Activated CD4-positive, alpha-beta T cell treated with anti-CD3 and anti-CD28 coated beads for 4 hours (primary cell): ENCODE results near the gene ABTB1.
A peak's percentile ranks its signal among the peaks of the same experiment; 100 is the strongest.
"Not testable (repeated sequence)": the region's sequence is repeated elsewhere in the genome, so short reads cannot be mapped to it uniquely, and the experiment has no call there.

Experiments
- DNase-seq, 2 donors: peaks; one replicate each; pipeline ENCODE4 v3.0.0-alpha.2; 2020

Gene ABTB1

DNA sequence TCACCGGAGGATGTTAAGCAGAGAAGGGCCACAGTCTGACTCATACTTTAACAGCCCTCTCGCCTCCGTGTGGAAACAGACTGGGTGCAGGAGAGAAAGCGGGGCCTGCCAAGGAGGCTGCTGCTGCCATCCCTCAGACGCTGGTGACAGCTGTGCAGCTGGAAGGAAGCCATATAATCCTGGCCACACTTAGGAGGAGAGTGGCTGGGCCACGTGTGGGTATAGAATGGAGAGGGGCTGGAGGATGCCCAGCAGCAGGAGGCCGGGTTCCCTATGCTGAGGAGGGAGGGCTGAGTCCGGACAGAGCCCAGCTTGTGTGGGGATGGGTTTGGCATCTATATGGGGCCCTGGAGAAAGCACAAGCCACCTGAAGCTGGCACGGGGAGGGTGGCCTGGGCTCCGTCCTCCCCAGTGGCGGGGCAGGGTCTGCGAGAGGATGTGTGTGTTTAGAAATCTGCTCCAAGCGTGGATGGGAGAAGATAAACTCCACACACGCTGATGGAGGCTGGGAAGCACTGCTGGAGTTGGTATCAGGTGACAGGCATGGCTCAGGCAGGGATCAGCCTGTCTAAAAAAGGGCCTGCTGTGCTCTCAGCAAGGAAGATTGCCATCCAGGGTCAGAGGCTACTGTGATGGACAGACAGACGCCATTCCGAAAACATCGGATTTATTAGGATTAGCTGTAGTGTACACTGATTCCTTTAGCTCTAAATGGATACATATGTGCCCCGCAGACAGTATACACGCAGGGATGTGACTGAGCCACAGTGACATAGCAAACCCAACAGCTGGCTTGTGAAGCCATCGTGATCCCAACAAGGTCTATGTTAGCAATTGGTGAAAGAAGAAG lies 15.9 kb downstream of the ABTB1 start:
- DNase-seq: no peak

DNA sequence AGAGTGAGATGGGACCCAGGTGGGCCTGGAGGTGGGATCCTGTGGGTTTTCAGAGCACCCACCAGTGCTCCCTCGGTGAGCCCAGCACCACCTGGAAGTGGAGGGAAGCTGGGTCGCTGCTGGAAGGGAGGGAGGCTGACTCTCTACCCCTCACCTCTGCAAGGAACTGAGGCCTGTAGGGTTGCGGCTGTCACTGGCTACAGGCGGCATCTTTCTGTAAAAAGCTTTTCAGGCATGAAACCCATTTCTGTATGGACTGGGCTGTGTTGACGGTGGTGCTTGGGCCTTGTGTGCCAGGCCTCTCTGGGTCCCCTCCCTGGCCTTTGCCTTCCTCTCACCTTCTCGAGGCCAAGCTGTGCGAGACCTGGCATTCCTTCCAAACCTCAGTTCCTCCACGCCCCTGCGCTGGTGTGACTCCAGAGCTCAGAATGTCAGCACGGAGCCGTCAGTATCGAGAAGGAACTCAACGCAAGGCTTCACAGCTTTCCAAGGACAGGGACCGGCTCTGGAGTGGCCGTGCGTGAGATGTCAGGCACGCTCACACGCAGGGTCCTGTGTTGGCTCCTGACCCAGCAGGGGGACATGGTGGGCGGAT lies 16.6 kb downstream of the ABTB1 start:
- DNase-seq: no peak

DNA sequence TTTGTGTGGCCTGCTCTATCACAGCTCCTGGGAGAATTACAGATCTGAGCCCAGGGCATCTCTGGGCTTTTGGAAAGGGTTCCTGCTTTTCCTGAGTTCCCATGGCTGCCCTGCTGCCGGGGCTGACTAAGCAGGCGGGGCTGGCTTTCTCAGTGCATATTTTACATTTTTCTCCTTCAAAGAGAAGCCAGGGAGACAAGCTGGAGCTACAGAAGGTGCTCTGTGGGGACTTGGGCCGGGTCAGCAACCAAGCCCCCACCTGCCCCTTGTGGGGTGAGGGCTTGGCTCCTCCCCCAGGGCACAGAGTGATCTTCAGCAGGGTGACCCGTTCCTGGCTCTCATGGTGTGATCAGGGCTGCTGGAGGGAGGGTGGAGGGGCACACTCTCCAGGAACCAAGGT lies 17.4 kb downstream of the ABTB1 start:
- DNase-seq: no peak

DNA sequence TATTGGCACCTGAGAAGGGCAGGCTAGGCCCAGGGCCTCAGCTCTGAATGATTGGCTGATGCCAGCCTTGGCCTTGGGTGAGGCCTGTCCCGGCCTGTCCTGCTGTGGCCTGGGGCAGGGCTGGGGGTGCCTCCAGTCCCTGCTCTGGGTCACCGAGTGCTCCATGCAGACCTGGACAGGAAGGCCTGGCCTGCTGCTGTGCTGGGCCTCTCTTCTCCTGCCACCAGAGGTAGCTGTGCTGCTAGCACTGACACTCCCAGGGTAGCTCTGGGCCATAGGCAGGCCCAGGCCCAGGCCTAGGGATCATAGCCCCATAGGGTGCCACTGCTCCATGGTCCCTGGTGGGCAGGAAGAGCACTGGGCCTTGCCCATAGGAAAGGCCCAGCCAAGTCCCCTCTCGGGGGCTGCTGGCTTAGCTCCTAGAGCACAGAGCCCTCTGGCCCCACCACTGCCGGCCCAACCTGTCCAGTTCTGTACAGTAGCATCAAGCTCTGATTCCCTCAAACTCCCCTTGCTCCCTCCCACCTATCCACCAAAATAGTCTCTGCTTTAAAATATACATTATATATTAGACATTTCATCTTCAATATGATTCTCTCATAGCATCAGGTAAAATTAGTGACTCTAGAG lies 18.2 kb downstream of the ABTB1 start:
- DNase-seq: no peak

DNA sequence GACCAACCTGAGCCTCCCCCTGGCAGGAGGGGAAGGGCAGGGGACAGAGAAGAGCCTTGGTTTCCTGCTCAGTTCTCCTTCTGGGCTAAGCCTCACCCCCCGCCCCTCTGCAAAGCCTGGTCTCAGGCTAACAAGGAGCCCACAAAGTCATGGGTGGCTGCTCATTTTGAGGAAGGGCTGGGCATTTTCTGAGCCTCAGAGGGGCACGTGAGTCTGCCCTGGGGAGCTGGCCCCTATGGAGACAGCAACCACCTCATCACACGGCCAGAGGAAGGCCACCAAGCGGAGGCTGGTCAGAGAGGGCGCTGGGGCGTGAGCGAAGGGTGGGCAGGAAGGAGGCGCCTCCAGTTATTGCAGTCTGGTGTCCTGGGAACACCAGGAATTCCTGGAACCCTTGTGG lies 18.7 kb downstream of the ABTB1 start:
- no peak for DNase-seq

DNA sequence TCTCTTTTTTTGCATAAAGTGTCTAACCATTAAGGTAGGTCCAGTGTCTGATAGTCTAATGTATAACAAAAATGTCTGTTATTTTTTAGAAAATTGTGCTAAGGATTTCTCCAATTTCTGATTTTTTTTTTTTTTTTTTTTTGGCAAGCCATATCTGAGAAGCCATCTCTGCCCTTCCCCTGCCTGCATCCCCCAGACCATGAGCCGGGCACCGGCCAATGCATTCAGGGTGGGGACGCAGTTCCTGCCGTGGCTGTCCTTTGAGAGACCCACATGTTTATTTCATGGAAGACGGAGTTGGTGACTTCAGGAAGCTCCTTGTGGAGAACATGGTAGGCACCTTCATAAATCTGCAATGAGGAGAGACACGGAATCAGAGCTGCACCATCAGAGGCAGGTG lies 19.2 kb downstream of the ABTB1 start:
- DNase-seq: no peak

DNA sequence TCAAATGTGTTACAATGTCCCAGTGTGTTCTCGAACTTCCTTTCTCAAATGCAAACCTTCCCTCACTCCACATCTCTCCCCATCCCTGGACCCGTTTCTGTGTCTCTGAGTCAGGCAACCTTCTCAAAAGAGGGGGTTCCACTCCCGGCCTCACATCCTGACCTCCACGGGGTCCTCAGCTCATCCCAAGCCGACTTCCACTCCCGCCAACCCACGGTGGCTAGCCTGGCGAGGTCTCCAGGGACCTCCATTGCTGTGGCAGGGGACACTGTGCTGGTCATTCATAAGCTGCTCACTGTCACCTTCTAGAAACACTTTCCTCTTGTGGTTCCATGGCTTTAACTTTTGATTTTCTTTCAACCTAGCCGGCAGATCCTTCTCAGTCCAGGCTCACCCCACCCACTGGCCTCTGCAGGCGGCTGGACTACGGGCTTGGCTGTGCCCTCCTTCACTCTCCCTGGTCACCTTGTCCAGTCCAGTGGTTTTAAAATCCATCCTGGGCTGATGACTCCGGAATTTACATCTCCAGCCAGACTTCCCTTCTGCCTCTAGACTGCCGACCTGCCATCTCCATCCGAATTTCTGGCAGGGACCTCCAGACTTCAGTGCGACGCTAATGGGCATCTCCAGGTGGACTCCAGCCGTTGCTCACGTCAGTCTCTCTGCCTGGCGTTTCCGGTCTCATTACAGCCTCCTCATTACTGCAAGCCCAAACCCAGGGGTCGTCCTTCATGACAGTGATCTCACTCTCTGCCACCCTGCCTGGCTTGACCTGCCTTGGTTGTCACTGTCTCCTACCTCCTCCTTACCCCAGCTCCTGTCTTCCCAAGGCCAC lies 20.0 kb downstream of the ABTB1 start:
- no peak for DNase-seq

DNA sequence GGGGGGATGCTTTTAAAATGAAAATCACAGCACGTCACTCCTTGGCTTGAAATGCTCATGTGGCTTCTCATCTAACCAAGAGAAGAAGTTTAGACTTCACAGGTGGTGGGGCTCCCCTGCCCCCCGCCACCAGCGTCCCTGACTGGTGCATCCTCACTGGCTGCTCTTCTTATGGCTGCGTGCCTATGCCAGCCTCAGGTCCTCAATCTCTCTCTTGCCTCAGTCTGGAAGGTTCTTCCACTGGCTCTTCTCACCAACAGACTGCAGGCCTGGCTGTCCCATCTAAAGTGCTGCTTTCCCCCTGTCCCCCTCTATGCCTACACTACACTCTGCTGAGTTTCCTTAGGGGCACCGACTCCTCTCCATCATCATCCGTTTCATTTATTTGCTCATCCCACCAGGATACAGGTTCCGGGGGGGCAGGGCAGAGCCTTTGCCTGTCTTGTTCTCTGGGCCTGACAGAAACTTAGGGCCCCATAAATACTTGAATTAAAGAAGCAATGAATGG lies 20.6 kb downstream of the ABTB1 start:
- DNase-seq: no peak

DNA sequence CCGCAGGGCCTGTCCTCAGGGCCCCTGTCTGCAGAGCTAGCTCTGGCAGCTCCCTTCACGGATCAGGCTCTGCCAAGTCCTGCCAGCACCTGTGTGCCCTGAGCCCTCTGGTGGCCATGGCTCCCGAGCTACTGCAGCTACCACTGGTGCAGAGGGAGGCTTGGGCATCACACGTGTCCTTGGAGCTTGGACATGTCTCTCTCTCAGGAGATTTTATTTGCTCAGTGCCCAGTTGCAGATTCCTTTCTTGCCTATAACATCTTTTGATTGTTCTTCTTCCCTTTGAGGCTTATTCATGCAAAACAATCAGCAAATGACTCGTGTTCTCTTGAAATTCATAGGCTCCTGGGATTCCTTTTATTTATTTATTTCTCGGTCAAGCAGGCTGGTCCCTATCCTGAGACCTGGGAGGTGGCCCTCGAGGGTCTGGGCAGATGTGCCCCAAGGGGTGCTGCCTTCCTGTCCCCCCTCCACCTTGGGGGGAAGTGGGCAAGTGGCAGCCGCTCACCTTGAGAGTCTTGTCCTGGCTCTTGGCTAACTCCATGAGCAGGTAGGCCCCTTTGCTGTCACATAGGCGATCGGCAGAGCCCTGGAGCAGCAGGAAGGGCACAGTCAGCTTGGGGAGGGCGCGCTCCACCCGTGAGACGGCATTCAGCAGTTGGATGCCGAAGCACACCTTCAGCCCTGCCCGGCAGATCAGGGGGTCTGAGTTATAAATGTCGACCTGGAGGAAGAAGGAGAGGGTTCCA lies 21.9 kb downstream of the ABTB1 start:
- peak; percentile 38 to 39 for DNase-seq

DNA sequence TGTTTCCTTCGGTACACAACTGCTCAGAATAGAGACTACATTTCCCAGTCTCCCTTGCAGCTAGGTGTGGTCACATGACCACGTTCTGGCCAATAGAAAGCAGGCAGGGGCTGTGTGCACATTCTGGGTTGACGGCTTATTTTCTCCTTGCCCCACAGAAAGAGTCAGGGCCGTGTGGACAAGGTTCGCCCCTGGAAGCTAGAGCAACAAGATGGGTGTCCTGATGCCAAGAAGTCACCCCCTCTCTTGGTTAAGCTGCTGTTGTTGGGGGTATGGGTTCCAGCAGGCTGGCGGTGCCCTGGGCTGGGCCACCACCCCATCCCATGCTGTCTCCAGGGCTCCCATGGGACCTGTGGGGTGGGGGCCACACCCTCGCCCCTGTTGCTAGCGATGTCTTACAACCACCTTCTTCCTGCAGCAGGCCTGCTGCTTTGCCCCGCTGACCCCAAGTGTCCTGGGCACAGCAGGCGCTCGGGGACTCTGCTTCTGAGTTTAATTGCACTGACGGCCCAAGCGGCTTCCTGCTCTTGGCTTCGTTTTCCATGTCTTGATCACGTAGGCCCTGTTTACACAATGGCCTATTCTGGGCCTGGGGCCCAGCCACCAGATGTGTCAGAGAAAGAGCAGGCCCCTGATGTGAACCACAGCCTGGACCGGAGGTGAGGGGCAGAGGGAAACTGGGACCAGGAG lies 24.9 kb downstream of the ABTB1 start:
- peak in 1 of 2 donors; percentile 18 for DNase-seq

DNA sequence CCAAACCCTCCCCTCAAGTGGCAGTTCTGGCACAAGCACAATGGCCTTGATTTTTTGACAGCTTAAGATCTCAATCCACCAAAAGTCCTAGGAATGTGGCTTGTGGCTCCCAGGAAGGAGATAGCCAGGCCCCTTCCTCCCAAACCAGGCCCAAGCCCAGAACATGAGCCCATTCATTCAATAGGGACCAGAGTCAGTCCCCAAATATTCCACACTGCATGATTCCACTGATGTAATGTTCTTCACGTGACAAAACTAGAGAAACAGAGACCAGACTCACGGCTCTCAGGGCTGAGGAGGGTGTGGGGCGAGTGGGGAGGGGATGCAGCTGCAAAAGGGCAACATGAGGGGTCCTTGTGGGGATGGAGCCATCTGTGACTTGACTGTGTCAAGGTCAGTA lies 25.5 kb downstream of the ABTB1 start:
- no peak for DNase-seq

DNA sequence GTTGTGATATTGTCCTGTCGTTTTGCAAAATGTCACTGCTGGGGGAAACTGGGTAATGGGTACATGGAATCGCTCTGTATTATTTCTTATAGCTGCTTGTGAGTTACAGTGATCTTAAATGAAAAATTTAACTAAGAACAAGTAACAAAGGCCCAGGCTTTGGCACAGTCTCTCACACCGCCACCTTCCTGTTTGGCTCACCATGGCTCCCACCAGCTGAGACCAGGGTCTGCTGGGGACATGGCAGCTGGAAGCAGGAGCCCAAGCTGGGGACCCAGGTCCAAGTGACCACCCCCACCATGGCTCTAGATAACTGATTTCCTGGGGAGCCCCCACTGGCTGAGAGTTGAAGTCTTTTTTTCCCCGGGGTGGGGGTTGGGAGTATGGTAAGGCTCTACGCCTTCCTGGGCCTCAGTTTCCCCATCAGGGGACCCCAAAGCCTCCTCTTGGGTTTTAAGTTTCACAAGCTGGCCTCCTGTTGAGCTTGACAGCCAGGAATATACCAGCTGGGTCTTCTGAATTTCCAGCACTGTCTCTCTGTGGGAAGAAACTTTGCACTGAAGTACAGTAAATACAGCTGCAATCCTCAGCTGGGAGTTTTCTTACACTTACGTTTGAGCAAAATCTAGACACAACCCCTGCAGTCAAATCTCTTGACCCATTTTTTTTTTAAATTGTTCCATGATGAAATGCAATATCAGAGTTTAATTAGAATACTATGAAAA lies 26.1 kb downstream of the ABTB1 start:
- no peak for DNase-seq

DNA sequence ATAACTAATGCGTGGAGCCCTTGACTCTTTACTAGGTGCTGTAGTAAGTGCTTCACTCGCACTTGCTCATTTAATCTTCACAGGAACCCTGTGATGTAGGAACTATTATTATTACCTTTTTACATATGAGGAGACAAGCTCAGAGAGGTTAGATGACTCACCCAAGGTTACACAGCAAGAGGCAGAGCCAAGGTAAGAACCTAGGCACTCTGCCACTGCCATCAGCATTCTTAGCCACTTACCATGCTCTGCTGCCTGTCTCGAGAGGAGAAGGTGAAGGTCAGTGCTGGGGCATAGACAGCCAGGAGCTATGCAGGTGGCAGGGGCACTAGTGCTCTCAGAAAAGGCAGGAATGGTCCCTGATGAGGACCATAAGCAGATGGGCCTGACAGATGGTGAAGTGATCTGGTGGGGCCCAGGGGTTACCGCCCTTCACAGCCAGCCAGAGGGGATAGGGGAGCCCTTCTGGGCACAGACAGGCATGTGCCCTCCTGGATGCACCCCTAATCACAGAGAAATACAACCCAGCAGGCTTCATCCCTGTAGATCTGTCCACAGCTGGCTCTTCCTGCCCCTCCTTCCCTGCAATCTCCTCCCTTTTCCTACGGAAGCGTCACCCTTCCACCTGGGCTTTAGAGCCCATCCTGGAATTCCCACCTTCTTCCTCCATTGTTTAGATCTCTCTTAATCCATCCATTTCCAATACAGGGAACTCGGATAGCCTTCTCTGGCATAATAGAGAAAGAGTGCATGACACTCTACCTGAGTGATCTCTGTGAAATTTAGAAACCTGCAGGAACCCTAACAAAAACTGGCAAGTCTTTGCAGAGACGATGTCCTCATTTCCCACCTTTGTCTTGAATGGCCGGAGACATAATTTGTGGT lies 26.9 kb downstream of the ABTB1 start:
- DNase-seq: no peak

DNA sequence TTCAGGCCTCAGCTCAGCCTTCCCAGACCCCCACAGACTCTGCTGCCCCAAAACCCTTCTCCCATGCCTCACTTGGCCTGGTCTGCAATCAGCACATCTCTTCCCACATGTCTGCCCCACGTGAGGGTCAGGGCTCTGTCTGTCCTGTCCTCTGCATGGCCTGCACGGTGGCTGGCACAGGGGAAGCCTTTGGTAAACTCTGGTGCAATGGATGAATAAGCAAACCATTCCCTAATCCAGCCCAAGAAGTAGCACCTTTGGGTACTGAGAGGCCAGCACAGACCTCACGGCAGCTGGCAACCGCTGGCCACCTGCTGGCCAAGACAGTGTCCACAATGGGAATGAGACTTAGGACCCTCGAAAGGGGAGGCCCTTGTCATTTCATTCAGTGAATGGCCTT lies 27.7 kb downstream of the ABTB1 start:
- no peak for DNase-seq

DNA sequence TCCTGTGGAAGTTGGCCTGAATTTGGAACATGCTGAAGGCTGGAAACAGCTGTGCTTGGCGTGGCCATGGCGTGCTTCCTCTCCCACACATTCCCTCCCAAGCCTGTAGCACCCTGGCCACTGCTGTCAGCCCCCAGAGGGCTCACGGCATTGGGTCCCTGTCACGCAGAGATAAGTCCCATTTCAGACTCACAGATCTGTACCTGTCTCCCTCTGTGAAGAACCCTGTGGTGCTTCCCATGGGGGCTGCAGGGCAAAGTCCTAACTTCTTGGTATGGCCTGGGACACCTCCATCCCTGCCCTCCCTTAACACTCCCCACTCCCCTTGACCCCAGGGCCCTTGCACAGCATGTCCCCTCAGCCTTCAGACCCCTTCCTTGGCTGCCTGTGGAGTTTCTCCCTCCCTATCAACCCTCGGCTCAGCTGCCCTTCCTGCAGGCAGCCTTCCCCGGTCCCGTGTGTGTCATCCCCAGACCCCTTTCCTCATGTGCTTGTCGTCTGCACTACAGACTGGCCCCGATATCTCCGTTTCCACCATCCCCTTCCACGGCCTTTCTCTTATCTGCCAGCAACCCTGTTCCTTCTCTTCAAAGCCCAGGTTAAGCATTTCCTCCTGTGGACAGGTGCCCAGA lies 28.6 kb downstream of the ABTB1 start:
- no peak for DNase-seq

DNA sequence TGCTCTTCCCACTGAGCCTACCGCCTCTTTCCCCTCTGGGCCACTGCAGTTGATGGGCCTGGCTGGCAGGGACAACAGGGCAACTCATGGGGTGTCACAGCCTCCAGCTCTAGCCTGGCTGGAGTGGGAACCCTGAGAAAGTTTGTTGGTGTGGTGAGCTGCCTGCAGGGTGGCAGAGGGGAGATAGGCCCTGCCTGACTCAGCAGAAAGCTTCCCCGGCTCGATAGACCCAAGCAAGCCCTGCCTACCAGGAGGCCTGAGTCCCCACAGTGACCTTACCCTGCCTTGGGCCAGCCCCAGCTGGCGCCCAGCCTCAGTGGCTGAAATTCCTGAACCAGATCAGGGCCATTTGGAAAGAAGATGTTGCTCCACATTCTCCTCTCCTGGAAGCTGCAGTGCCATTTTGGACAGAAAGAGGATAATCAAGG lies 29.4 kb downstream of the ABTB1 start:
- no peak for DNase-seq

DNA sequence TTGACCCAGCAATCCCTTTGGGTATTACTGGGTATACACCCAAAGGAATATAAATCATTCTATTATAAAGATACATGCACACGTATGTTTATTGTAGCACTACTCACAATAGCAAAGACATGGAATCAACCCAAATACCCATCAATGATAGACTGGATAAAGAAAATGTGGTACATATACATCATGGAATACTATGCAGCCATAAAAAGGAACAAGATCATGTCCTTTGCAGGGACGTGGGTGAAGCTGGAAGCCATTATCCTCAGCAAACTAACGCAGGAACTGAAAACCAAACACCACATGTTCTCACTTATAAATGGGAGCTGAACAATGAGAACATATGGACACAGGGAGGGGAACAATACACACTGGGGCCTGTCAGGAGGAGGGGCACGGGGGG lies 32.1 kb downstream of the ABTB1 start:
- DNase-seq: not testable (repeated sequence)

DNA sequence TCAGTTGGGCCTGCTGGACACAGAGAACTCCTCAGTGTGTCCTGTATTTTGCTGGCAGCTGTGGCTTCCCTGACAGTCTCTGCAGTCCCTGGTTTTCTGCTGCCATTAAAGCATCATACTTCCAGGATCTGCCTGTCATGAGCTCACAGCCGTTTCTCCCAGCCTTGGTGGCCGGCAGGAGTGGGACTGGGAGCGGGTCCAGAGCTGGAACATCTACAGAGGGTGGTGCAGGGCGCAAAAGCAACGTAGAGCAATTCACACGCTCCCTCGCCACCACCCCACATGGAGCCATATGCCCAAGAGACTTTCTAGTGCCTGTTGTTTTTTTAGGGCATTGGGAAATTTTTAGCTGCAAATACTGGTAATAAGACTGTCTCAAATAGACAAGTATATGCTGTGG lies 33.6 kb downstream of the ABTB1 start:
- DNase-seq: no peak

DNA sequence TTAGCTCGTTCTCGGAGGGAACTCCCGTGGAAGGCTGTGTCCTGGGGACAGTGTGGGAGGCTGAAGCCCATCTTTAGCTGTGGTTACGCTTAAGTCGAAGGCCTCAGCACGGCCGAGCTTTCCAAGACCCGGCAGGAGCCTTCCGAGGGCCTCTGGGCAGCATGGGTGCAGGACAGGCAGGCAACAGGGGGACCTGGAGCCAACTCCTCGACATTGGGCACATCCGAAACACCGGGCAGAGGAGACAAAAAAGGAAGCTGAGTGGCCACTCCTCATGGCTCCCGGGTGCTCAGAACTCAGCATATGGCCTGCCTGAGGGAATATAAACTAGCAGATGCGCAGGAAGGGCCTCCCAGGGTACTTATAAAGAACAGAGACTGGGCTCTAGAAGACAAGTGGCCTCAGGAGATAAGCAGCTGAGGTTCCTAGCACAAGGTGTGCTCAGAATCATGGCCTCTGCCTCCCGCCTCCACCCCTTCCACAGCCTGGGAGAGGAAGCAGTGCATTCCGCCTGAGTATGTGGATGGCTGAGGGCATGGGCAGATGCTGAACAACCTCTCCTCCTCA lies 34.1 kb downstream of the ABTB1 start:
- DNase-seq: no peak
